Measurements from ENCODE around the gene SIRPA. TPM values are rescaled to one million over a fixed set of nuclear protein-coding genes. Genes with fewer than 3 reads are reported as not detected.

Gene SIRPA
- total and polyA plus RNA-seq, 3 donors from 2014 or later = 18.4 to 25.7 (median 21.0) TPM

- peak overlapping the region; percentile 11 to 42 for H3K27ac ChIP-seq
- no peaks in the 10 kb centered on the region for H3K36me3 ChIP-seq (ENCODE audit: low read depth, missing control alignments)
- H3K9me3 ChIP-seq = no peaks in the 10 kb centered on the region
- DNase-seq = peak; percentile 52
- H3K27me3 ChIP-seq = no peaks in the 10 kb centered on the region
- H3K4me3 ChIP-seq = no peak overlapping the region
- intact Hi-C loops (cut with DNase I; ENCODE audit: low total_unique reads) = no loop called here
- 67 to 80% methylated on average over 17 to 19 of the region's 19 CpGs for WGBS, 2 donors
- H3K4me1 ChIP-seq = no peaks in the 10 kb centered on the region
- no peak for TF ChIP-seq CTCF (IDR thresholded peaks at IDR 0.05)
- no peak for TF ChIP-seq POLR2A (IDR thresholded peaks at IDR 0.05)
These were observed 39.7 kb downstream of the SIRPA start for GRCh38 chr20:1934721-1935573.

GRCh38 chr20:1935696-1936366 is 40.6 kb downstream of the SIRPA start:
- Histone ChIP-seq H3K4me3 (no peak overlapping the region), H3K27ac (peak overlapping the region in 1 of 2 donors; percentile 42), H3K36me3 (ENCODE audit: low read depth, missing control alignments) (no peaks in the 10 kb centered on the region), H3K27me3 (no peaks in the 10 kb centered on the region), H3K9me3 (no peaks in the 10 kb centered on the region), H3K4me1 (no peaks in the 10 kb centered on the region)
- DNase-seq = peak; percentile 78
- no peak for TF ChIP-seq CTCF (IDR thresholded peaks at IDR 0.05)
- TF ChIP-seq POLR2A (IDR thresholded peaks at IDR 0.05) = no peak
- 59 to 72% methylated on average over 15 of the region's 15 CpGs for WGBS, 2 donors
- intact Hi-C loops (cut with DNase I; ENCODE audit: low total_unique reads) = no loop called here

- WGBS, 2 donors = 94 to 95% methylated on average over 20 to 25 of the region's 25 CpGs
- TF ChIP-seq CTCF (IDR thresholded peaks at IDR 0.05) = no peak
- TF ChIP-seq POLR2A (IDR thresholded peaks at IDR 0.05) = no peak
- Histone ChIP-seq H3K4me3 (no peak overlapping the region), H3K9me3 (no peaks in the 10 kb centered on the region), H3K27ac (no peak overlapping the region), H3K27me3 (no peaks in the 10 kb centered on the region), H3K36me3 (ENCODE audit: low read depth, missing control alignments) (no peaks in the 10 kb centered on the region), H3K4me1 (no peaks in the 10 kb centered on the region)
- no peak for DNase-seq
- intact Hi-C loops (cut with DNase I; ENCODE audit: low total_unique reads) = no loop called here
These were observed 42.2 kb downstream of the SIRPA start for GRCh38 chr20:1937316-1937976.

GRCh38 chr20:1938464-1939269 is 43.5 kb downstream of the SIRPA start:
- Histone ChIP-seq H3K27me3 (no peaks in the 10 kb centered on the region), H3K9me3 (no peaks in the 10 kb centered on the region), H3K36me3 (ENCODE audit: low read depth, missing control alignments) (no peaks in the 10 kb centered on the region), H3K27ac (no peak overlapping the region), H3K4me3 (no peak overlapping the region), H3K4me1 (no peaks in the 10 kb centered on the region)
- intact Hi-C loops (cut with DNase I; ENCODE audit: low total_unique reads) = no loop called here
- DNase-seq = no peak
- 84 to 92% methylated on average over 10 to 14 of the region's 14 CpGs for WGBS, 2 donors
- TF ChIP-seq CTCF (IDR thresholded peaks at IDR 0.05) = no peak
- no peak for TF ChIP-seq POLR2A (IDR thresholded peaks at IDR 0.05)
